Hepatocyte (in vitro differentiated cells): ENCODE data around the gene BRS3.

Source experiments
- EZH2 ChIP-seq: fragments of 200-600 bp; sonication (generic); IDR thresholded peaks from 2 replicates; pipeline ENCODE4 v1.6.1; 2016; ENCODE audit warnings: antibody characterized with exemption, mild to moderate bottlenecking, borderline replicate concordance
- EZH2phosphoT487 ChIP-seq: fragments of 200-600 bp; sonication (generic); IDR thresholded peaks from one replicate; pipeline ENCODE4 v1.6.1; 2018; ENCODE audit warnings: antibody characterized with exemption, mild to moderate bottlenecking, low read depth, moderate library complexity; ENCODE audit not compliant: unreplicated experiment, severe bottlenecking
- TF ChIP-seq, protein P1 (sequence below): fragments of 200-600 bp; sonication (generic); IDR thresholded peaks from 2 replicates; pipeline ENCODE4 v1.5.1; 2016; ENCODE audit warnings: antibody characterized with exemption, mild to moderate bottlenecking; ENCODE audit not compliant: poor library complexity

DNA sequence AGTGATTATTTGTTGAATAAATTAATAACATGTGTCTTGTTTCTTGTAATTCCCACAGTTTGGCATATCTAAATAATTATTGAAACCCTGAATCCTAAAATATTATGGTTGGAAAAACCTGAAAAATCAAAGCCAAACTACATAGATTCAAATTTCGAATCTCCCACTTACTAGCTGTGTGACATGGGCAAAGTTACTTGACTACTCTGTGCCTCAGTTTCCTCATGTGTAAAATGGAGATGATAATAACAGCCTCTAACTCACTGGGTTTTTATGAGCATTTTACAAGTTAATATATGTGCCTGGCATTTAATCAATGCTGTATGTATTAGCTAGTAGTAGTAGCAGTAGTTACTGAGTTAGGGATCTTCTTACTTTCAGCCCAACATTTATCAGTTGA is 34.6 kb upstream of the BRS3 start:
- TF ChIP-seq, protein P1, sequence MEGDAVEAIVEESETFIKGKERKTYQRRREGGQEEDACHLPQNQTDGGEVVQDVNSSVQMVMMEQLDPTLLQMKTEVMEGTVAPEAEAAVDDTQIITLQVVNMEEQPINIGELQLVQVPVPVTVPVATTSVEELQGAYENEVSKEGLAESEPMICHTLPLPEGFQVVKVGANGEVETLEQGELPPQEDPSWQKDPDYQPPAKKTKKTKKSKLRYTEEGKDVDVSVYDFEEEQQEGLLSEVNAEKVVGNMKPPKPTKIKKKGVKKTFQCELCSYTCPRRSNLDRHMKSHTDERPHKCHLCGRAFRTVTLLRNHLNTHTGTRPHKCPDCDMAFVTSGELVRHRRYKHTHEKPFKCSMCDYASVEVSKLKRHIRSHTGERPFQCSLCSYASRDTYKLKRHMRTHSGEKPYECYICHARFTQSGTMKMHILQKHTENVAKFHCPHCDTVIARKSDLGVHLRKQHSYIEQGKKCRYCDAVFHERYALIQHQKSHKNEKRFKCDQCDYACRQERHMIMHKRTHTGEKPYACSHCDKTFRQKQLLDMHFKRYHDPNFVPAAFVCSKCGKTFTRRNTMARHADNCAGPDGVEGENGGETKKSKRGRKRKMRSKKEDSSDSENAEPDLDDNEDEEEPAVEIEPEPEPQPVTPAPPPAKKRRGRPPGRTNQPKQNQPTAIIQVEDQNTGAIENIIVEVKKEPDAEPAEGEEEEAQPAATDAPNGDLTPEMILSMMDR = no peak
- TF ChIP-seq EZH2phosphoT487 (no peak), EZH2 (no peak)
